HepG2 (cell line): ENCODE results near the gene PRKAR2A. TPM values are rescaled to one million over a fixed set of nuclear protein-coding genes. Genes with fewer than 3 reads are reported as not detected.

Experiments
- ATAD3A ChIP-seq: sonication (generic); formaldehyde crosslinking; IDR thresholded peaks from 2 replicates; pipeline ENCODE4 v1.4.0; 2020; ENCODE audit warnings: missing genetic modification reagents
- GTF3A ChIP-seq: sonication (generic); formaldehyde crosslinking; conservative IDR thresholded peaks from 2 replicates; pipeline ENCODE4 v1.4.0; 2020; ENCODE audit warnings: mild to moderate bottlenecking, missing genetic modification reagents
- HBP1 ChIP-seq: IDR thresholded peaks from 2 replicates; pipeline ENCODE4 v1.6.1; 2016; ENCODE audit warnings: low read depth, control low read depth
- HMG20A ChIP-seq: IDR thresholded peaks from 2 replicates; pipeline ENCODE4 v1.6.1; 2016; ENCODE audit warnings: borderline replicate concordance
- HNRNPL ChIP-seq: fragments of 200-400 bp; formaldehyde crosslinking; IDR thresholded peaks from 2 replicates; pipeline ENCODE4 v1.6.1; 2017; ENCODE audit warnings: mild to moderate bottlenecking, low read depth, low read length
- KMT2B ChIP-seq: IDR thresholded peaks from 2 replicates; pipeline ENCODE4 v1.6.1; 2016; ENCODE audit warnings: missing genetic modification reagents, missing compliant biosample characterization
- MEIS1 ChIP-seq: sonication (generic); formaldehyde crosslinking; IDR thresholded peaks from 2 replicates; pipeline ENCODE4 v1.9.0; 2021; ENCODE audit warnings: mild to moderate bottlenecking, missing genetic modification reagents, moderate library complexity, borderline replicate concordance
- NR2C2 ChIP-seq: sonication (generic); formaldehyde crosslinking; IDR thresholded peaks from 2 replicates; pipeline ENCODE4 v1.4.0; 2020; ENCODE audit warnings: missing genetic modification reagents, mild to moderate bottlenecking, moderate library complexity, borderline replicate concordance
- PHF21A ChIP-seq: sonication (generic); formaldehyde crosslinking; IDR thresholded peaks from 2 replicates; pipeline ENCODE4 v1.5.0; 2020; ENCODE audit warnings: mild to moderate bottlenecking, missing genetic modification reagents
- RARA ChIP-seq: IDR thresholded peaks from 2 replicates; pipeline ENCODE4 v1.6.1; 2016; ENCODE audit warnings: missing genetic modification reagents, missing compliant biosample characterization
- RERE ChIP-seq: IDR thresholded peaks from 2 replicates; pipeline ENCODE4 v1.6.1; 2016; ENCODE audit warnings: low read depth, missing genetic modification reagents, missing compliant biosample characterization
- SALL1 ChIP-seq: sonication (generic); formaldehyde crosslinking; IDR thresholded peaks from 2 replicates; pipeline ENCODE4 v1.8.0; 2022; ENCODE audit warnings: mild to moderate bottlenecking, missing genetic modification reagents
- SNAPC5 ChIP-seq: sonication (generic); formaldehyde crosslinking; IDR thresholded peaks from 2 replicates; pipeline ENCODE4 v1.8.1; 2023; ENCODE audit warnings: mild to moderate bottlenecking, missing genetic modification reagents, borderline replicate concordance
- TCF7 ChIP-seq: sonication (generic); IDR thresholded peaks from 2 replicates; pipeline ENCODE4 v1.6.1; 2016; ENCODE audit warnings: antibody characterized with exemption, low read depth
- TFDP1 ChIP-seq: IDR thresholded peaks from 2 replicates; pipeline ENCODE4 v1.6.1; 2016; ENCODE audit warnings: missing compliant biosample characterization, missing genetic modification reagents, borderline replicate concordance
- TRIM24 ChIP-seq: sonication (generic); formaldehyde crosslinking; IDR thresholded peaks from 2 replicates; pipeline ENCODE4 v1.8.0; 2022; ENCODE audit warnings: mild to moderate bottlenecking, missing genetic modification reagents
- ZFAT ChIP-seq: sonication (generic); formaldehyde crosslinking; conservative IDR thresholded peaks from 2 replicates; pipeline ENCODE4 v1.8.1; 2023; ENCODE audit warnings: missing genetic modification reagents, inconsistent platforms
- ZMYM4 ChIP-seq: sonication (generic); formaldehyde crosslinking; IDR thresholded peaks from 2 replicates; pipeline ENCODE4 v1.8.1; 2023; ENCODE audit warnings: mild to moderate bottlenecking, missing genetic modification reagents
- ZNF3 ChIP-seq: IDR thresholded peaks from 2 replicates; pipeline ENCODE4 v1.7.0; 2017; ENCODE audit warnings: inconsistent platforms
- ZNF878 ChIP-seq: sonication (generic); formaldehyde crosslinking; IDR thresholded peaks from 2 replicates; pipeline ENCODE4 v1.8.1; 2023; ENCODE audit warnings: mild to moderate bottlenecking, missing genetic modification reagents, moderate library complexity
- polyA plus RNA-seq, 8 experiments: library from polyadenylated mRNA; depleted of rRNA in 3 of 8; stranded (reverse) in 7 of 8; unstranded in 1 of 8; fragments of >200 nt; fragmentation: Illumina TruSeq in 4 of 8; extraction: Trizol in 4 of 8; gene quantifications; 2 replicates each; pipeline versions ENCODE4 v1.2.1 to v1.2.3, GENCODE V29; 2011 to 2016; ENCODE audit warnings: low read depth in 4 of 8, missing spikeins in 1 of 8, mixed read lengths in 1 of 8; ENCODE audit not compliant: insufficient read depth in 1 of 8
- total RNA-seq, 5 experiments: library from RNA; depleted of rRNA; stranded (reverse); fragments of >200 nt; fragmentation: Illumina TruSeq; extraction: Trizol; gene quantifications; 2 replicates each; pipeline ENCODE4 v1.2.3, GENCODE V29; 2016; ENCODE audit warnings: low read depth in 1 of 5

Gene PRKAR2A
- total and polyA plus RNA-seq, 2 of the 13 experiments (the other 11 are each of a cell fraction or from before 2014, with no cell fraction given) = 11.8 to 29.2 TPM

- TF ChIP-seq RERE (no peak), ATAD3A (CRISPR knock-in tag) (no peak), TCF7 (no peak), ZNF3 (no peak), KMT2B (peak; percentile 54; the same call in 1 of the 2 replicates), SNAPC5 (peak; percentile 46; the same call in 1 of the 2 replicates), HMG20A (CRISPR knock-in tag) (no peak), MEIS1 (peak; percentile 70; the same call in 1 of the 2 replicates), NR2C2 (CRISPR knock-in tag) (peak; percentile 73), ZNF878 (CRISPR knock-in tag) (no peak), TRIM24 (CRISPR knock-in tag) (no peak), PHF21A (peak; percentile 64), RARA (no peak), HNRNPL (no peak), ZFAT (CRISPR knock-in tag) (no peak), TFDP1 (CRISPR knock-in tag) (peak; percentile 13; the same call in 1 of the 2 replicates), ZMYM4 (CRISPR knock-in tag) (peak; percentile 74; the same call in 1 of the 2 replicates), GTF3A (CRISPR knock-in tag) (no peak; the same call in 1 of the 2 replicates), HBP1 (CRISPR knock-in tag) (peak; percentile 44; the same call in 1 of the 2 replicates), SALL1 (CRISPR knock-in tag) (peak; percentile 69)
Measured at GRCh38 chr3:48847504-48848423, at the start of gene PRKAR2A (continued).
